NK-92 (cell line): Measurements from ENCODE around the gene SLC49A3.
"Not testable (repeated sequence)": the region's sequence is repeated elsewhere in the genome, so short reads cannot be mapped to it uniquely, and the experiment has no call there.

Experiments used
- DNase-seq: peaks from one replicate; lab custom pipeline; 2025; ENCODE audit not compliant: unreplicated experiment; lab: John Stamatoyannopoulos, UW

SLC49A3 gene

DNA sequence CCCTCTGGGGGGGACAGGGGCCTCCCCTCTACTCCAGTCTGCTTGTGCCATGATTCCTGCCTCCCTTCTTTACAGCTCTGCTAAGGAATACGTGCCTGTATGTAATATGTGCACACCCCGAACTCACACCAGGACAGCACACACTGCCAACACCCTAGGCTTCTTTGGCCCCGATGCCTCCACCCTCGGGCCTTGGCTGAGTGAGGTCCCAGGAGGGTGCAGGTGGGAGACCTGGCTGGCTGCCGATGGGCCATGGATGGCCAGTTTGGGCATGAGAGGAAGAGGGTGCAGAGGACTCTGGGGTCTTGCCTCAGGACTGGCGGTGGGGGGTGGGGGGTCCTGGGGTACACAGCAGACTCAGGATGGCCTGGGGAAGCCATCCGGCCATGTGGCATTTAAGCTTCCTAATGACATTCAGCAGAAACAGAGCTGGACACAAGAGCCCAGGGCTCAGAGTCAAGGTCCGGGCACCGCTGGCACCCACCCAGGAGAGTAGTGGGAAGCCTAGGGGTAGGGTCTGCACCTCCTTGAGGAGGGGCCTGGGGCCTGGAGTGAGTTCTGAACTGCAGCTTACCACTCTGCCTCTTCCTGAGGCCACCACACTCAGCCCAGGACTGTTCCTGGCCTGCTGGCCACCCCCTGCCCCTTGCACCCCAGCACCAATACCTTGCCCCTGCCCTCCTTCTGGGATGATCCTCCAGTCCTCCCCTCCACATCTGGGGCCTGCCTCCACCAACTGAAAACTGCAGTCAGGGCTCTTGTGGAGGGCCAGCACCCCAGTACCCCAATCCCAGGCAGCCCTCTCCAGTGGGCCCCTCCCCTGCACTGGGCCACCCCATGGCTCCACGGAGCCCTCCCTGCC lies 14.6 kb upstream of the SLC49A3 start:
- DNase-seq = no peak

DNA sequence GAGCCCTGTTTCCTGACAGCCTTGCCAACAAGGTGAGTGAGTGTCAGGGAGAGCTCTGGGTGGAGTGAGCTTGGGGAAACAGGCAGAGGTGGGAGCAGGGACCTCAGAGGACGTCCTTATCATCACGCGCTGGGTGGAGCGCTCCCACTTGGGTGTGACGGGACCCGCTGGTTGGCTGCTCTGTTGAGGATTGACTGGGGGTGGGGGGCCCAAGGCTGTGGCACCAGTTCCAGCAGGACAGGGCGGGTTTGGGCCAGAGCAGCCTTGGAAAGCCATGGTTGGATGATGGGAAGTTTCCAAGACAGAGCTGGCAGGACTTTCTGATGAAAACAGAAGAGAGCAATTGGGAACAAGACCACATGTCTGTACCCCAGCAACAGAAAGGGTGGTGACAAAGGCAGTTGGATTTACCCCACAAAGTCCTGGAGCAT lies 13.7 kb upstream of the SLC49A3 start:
- DNase-seq = no peak

DNA sequence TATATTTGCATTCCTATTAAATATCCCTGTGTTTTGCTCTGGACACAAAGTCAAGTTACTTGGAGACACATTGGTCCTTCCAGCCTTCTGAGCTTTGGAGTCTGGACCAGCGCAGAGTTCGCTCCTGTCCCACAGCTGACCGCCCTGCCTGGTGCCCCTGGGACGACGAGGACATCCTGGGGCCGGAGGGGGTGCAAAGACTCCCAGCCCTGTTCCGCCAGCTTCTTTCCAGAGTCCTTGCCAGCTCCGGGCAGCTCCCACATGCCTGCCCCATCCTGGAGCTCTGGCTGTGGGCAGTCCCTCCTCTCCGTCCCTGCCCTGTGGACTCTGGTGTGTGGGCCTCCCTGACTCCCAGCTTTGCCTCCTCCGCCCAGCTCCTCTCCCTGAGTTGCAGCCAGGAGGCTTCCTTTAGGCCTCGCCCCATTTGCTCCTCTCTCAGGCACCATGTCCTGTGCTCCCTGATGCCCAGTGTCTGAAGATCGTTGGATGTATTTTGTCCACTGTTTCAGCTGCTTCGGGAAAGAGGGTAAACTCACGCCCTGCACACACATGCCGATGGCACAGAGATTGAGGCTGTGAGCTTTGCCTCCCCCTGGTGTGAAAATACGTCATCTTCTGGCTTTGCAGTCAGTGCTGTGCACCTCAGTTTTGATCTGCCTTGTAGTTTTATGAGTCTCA lies 11.8 kb upstream of the SLC49A3 start:
- DNase-seq = no peak

DNA sequence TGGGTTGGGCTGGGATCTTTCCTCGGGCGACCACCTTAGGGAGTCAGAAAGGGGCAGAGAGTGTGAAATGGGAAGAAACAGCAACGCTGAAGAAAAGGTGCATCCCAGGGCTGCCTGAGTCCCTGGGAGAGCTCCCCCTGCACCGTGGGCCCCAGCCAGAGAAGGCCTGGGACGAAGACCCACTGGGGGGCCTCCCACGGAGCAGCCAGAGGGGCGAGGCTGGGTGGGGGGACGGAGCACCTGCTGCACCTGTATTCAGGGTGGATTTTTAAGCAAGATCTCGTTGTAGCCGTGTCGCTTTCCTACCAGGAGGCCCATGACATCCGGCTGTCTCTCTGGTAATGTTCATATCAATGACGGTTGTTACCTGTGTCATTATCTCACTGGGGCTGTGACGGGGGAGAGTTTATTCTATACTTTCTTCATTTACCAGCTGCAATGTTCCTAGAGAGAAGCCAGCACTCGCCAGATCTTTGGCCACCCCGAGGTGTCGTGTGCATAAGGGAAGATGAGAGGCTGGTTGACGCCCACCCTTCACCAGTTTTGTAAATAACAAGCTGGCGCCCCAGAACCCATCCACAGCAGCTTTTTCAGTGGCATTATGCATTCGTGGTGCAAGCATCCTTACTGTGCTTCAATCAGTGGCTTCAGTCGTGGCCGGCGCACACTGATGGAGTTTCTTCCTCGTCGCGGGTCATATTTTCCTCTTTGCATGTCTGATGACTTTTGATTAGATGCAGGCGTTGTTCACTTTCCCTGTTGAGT lies 11.0 kb upstream of the SLC49A3 start:
- DNase-seq = no peak

DNA sequence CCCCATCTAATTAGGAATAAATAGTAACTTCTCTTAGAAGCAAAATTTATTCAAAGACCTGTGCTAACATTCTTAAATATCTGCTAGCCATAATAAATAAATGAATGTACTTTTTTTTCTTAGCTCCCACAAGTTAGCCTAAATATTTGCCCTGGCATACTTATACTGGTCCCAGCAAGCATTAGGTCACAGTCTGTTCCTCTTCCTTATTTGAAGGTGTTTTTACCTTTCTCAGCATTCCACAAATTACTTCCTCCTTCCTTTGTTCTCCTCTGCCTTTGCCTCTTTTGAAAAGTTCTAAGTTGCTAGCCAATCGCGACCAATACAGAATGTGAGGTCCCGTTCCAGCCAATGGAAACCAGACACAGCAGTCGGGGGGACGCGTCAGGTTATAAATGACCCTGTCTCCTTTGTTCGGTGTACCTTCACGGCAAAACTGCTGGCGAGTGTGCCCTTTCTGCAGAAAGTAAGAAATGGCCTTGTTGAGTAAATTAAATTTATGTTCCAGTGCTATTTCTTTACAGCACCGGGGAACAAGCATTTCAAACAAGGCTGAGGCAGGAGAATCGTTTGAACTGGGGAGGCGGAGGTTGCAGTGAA lies 5.5 kb upstream of the SLC49A3 start:
- not testable (repeated sequence) for DNase-seq

DNA sequence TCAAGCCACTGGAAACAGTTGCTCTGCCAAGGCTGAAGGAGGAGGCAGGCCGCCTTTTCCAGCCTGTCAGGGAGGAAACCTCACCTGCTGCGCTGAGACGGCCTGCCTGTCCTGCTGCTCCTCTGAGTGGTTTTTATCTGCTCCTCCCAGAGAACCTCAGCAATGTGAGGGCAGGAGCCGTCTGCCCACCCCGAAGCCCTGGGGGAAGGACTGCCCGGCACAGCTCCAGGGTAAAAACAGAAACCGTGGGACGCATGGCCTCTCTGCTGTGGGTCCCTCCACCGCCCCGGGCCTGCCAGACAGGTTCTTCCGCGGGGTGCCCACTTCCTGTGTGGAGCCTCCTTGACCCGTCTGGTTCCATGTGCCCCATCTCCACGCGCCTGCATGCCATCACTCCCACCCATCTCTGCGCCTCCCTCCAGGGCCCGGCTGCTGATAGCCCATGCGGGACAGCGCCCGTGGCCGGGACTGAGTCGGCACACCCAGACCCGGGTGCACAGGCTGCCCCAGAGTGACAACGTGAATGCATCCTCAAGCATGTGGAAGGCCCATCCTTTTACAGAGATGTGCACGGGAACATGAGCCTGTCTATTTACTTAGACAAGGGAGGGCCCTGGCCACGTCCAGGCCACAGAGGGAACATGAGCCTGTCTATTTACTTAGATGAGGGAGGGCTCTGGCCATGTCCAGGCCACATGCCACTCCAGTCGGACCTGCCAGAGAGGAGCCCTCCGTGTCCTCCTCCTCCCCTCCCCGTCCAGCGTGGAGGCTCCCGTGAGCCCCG lies 4.0 kb upstream of the SLC49A3 start:
- DNase-seq = no peak

DNA sequence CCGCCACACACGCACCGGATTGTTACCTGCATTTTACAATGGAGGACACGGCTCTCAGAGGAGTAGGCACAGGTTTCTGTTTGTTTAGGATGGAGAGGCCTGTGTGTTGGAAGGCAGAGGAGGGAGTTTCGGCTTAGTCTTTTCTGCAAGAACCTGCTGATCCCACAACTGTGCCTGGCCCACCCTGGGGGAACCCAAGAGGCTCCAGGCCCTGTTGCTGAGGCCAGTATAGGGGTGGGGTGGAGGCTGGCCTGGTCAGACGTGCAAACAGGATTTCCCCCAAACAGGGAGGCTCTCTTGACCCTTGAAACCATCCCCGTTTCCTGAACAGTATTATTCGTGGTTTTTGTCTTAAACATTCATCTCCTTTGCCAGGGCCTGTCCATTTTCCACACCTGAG lies 772 bp upstream of the SLC49A3 start:
- DNase-seq = no peak

DNA sequence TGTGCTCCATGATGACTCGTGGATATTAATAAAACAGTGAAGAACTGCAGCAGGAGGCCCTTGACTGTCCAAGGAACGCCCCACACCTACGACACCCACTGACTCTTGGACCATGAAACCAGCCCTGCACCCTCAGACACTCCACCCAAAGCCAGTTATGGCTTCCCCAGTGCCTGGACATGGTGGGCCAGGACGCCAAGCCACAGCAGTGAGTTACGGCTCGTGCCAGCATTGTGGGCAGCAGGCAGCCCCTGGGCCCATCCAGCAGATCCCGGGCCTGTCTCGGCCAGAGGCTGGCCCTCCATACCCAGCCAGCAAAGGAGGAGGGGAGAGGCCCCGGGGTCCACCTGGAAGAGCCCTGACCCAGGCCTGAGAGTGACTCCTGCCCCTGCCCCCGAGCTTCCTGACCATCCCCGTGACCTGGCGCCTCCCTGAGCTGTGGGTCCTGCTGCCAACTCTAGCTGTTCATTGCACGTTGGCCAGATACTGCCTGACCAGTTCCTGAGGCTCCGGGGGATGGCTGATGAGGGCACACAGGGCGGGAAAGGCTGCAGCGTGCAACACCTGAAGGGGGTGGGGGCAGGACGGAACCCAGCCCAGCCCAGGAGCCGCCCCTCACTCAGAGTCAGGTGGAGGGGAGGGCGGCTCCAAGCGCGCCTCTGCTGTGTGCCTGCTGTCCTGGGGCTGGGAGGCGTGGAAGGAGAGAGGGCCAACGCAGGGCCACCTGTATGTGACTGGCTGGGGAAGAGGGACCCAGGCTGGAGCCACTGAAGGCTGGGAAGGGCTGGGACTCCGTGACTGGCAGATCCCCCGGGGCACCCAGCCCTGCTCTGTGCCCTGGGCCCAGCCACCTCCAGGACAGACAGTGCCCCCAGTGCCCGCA lies 739 bp downstream of the SLC49A3 start:
- no peak for DNase-seq

DNA sequence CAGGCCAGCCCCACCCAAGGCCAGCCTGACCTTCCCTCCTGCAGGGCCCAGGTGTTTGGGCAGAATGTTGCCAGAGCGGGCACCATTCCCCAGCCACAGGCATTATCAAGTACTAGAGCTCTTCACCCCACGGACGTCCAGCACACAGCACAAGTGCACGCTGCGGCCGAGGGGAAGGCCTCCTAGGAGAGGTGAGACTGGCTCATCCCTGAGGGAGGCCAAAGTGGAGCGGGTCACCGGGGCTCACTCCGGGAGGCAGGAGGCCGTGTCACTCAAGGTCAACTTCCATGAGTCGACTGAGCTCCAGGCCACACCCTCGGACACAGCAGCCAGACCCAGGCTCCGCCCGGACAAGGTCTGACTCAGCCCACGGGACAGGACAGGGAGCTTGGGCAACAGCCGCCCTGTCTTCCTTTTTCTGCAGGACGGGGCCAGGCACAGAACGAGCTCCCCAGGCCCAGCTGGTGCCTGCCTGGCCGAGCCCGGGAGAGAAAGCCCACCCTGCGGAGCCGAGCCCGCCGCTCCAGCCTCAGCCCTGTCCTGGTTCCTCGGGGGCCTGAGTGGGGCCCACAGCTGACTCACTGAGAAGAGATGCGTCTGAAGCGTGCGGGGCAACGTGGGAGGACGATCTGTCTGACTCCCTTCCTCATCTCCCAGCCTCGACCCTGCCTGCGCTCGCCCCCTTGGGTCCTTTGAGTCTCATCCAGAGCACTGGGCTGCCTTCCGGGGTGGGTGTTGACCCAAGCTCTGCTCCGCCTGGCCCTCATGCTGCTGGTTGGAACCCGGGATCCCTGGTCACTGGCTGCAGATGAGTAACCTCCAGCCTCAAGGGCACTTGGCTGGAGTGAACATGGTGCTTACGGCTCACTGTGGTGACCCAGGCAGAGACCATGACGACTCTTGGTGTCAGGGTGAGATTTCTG lies 1.6 kb downstream of the SLC49A3 start:
- no peak for DNase-seq

DNA sequence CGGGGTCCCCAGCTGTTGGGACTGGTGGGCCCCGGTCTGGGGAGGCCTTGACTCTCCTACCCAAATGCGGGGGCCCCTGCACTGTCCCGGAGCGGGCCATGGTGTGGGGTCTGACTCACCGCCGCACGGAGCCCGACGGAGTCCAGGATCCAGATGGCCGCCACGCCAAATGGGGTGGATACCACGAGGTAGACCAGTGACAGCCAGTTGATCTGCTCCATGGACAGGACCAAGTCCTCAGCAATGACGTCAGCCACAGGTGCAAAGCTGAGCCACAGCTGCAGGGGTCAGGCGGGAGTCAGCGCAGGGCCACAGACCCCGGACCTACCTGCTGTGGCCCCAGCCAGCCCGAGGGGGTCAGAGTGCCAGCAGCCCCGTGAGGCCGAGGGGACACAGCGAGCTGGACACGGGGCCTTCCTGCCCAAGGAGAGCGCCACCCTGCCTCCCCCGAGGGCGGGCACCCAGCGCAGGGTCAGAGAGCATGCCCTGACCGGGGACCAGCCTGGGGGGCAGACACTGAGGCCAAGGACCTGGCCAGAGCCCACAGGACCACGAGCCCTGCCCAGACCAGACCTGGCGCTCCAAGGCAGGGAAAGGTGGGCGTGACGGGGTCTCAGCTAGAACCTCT lies 2.4 kb downstream of the SLC49A3 start:
- no peak for DNase-seq

DNA sequence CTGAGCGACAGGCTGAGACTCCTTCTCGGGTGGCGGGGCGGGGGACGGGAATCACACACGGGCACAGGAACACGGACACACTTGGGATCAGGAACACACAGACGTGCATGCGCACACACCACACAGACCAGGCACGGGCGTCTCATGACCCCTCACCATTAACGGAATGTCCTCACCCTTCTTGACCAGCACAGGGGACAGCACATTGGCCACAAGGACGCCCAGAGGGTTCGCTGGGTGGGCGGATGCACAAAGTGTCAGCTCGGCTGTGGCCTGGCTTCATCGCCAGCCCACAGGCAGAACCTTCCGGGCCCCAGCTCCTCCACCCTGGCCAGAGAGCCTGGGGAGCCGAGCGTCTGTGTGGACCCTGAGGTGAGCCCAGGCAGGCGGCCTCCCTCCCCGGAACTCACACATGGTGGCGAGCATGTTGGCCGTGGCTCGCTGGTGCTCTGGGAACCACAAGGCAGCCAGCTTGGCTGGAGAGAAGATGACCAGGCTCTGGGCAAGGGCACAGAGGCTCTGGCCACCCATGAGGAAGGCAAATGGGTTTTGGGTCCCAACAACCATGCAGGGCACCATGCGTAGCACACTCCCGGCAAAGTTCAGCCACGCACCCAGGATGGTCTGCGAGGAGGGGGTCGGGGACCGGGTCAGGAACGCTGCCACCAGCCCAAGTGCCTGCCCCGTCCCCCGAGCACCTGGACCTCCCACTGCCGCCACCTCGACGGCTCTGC lies 3.1 kb downstream of the SLC49A3 start:
- DNase-seq = no peak

DNA sequence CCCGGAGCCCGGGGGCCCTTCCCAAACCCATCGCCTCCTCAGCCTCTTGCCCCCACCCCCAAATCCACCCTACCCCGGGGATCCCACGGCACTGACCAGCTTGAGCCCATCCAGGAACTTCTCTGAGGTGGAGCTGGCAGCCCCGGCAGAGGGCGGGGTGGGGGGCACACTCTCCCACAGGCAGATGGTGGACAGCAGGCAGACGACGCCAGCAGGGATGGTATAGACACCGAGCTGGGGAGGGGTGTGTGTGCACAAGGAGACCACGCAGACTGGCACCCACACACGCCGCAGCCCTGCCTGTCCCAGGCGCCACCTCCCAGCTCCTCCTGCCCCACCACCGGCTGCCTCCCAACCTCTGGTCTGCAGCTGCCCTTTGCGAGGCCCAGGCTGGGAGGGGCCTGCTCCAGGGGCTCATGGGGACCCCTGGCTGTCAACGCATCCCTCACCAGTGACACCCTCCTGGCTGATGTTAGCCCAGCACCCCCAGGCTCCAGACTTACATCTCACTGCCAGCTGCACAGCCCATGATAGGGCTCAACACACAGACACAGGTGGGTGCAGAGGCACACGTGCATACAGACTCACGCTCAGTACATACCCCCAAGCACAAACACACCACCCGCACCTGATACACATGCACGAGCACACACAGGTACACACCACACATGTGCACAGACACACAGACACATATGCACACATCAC lies 4.2 kb downstream of the SLC49A3 start:
- DNase-seq = no peak

DNA sequence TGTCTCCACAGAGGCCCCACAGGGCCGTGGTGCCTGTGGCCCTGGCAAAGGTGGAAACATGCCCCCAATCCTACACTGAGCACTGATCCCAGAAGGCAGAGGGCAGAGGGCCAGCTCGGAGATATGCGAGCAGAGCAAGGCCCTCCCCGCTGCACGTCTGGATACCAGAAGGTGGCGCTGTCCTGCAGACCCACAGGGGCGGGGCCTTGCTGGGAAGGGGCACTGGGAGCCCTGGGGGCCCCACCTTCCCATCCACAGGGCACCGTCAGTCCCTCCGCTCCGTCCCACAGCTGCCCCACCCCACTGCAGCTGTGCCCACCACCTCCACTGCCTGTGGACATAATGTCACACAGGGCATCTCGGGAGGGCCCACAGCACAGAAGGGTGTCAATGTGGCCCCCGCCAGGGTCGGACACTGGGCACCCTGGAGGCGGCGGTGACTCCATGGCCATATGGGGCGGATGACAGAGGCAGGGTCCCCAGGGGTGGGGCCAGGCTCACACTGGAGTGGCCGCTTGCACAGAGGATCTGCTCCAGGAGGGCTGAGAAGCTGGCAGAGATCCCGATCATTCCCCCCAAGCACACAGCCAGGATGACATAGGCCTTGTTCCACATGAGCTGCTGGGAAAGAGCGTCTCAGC lies 4.8 kb downstream of the SLC49A3 start:
- no peak for DNase-seq

DNA sequence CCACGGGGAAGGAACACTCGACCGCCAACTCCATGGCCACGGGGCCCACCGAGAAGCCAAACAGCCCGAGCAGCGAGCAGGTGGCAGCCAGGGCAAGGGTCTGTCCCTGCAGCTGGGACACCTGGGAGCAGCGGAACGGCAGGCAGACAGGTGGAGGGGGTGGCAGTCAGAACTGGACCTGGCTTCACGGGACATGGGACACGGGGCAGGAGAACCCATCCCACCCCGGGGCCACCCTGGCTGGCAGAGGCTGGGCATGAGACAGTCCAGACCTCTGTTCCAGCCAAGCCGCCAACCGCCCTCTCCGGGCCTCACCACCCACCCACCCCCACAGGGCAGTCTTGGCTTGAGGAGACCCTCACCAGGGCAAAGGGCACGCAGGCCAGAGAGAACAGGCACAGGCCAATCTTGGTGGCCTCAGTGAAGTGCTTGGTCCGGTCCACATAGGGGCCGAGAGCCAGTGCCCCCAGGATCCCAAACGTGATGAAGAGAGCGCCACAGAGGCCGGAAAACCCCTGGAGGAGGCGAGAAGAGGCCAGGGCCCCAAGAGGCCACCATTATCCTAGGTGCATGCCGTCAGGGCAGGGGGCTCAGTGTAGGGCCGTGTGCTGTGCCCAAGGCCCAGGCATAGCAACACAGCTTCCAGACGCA lies 5.6 kb downstream of the SLC49A3 start:
- no peak for DNase-seq

DNA sequence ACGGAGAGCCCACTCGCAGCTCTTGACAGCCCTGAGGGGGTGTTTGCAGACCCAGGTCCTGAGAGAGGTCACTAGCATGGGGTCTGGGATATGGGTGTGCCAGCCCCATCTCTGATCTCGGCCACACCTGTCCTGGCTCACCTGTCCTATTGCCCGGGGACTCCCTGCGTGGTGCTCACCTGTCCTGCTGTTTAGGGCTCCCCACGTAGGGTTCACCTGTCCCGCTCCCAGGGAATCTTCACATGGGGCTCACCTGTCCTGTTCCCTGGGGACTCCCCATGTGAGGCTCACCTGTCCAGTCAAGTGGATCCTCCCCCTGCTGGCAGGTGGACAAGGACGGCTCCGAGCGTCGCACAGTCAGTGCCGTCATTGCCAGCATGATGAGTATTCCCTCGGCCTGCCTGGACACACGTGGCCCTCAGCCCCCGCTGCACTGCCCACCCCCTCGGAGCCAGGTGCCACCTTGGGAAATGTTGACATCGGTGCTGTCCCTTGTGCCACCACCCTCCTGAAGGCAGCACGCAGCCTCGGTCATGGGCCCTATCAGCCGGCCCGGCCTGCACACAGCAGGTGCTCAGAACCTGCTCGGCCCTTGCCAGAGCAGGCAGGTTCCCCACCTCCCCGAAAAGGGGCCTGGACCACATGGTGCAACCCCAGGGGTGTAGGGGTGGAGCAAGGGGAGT lies 6.3 kb downstream of the SLC49A3 start:
- DNase-seq = no peak
